Suprapubic skin (tissue), 4 donors: Measurements from ENCODE around the gene AMOTL1. TPM values are rescaled to one million over a fixed set of nuclear protein-coding genes. Genes with fewer than 3 reads are reported as not detected.

Source experiments
- DNase-seq, 2 donors: peaks; one replicate each; pipeline ENCODE4 v3.0.0-alpha.2; 2019; ENCODE audit warnings: low spot score in 2 of 2
- H3K27ac ChIP-seq: fragments of 200-600 bp; sonication (generic); one replicate; pipeline ENCODE4 v1.5.1; 2019
- H3K27me3 ChIP-seq: fragments of 200-600 bp; sonication (generic); one replicate; pipeline ENCODE4 v1.5.1; 2019
- H3K36me3 ChIP-seq: fragments of 200-600 bp; sonication (generic); one replicate; pipeline ENCODE4 v1.5.1; 2019
- H3K4me1 ChIP-seq: fragments of 200-600 bp; sonication (generic); one replicate; pipeline ENCODE4 v1.5.1; 2019
- H3K4me3 ChIP-seq: fragments of 200-600 bp; sonication (generic); one replicate; pipeline ENCODE4 v1.5.1; 2019; ENCODE audit warnings: mild to moderate bottlenecking
- H3K9me3 ChIP-seq: fragments of 200-600 bp; sonication (generic); one replicate; pipeline ENCODE4 v1.5.1; 2019
- EP300 ChIP-seq: sonication (generic); formaldehyde crosslinking; IDR thresholded peaks from one replicate; pipeline ENCODE4 v1.6.1; 2017; ENCODE audit warnings: antibody characterized with exemption
- POLR2A ChIP-seq, 2 donors: fragments of 450-650 bp; IDR thresholded peaks; one replicate each; pipeline ENCODE4 v1.6.1; 2017; ENCODE audit warnings: antibody characterized with exemption in 2 of 2, mild to moderate bottlenecking in 2 of 2, moderate library complexity in 2 of 2
- POLR2AphosphoS5 ChIP-seq, 3 donors: sonication (generic); formaldehyde crosslinking; IDR thresholded peaks; one replicate each; pipeline ENCODE4 v1.6.1; 2017; ENCODE audit warnings: antibody characterized with exemption in 3 of 3
- WGBS: methylation state at CpG from one replicate; pipeline ENCODE4 v1.1.5; 2018; 5-methylcytosine and 5-hydroxymethylcytosine counted together
- total RNA-seq, 4 donors: library from RNA; depleted of rRNA; stranded (reverse); fragments of >200 nt; gene quantifications; one replicate each; pipeline ENCODE4 v1.1.0, GENCODE V29; 2016
- TF ChIP-seq, protein P1 (sequence below), 2 donors: fragments of 200-600 bp in 1 of 2; fragments of 450-650 bp in 1 of 2; sonication (generic) in 1 of 2; IDR thresholded peaks; one replicate each; pipeline ENCODE4 v1.5.1; 2016 to 2019; ENCODE audit warnings: antibody characterized with exemption in 2 of 2, mild to moderate bottlenecking in 1 of 2, moderate library complexity in 1 of 2

AMOTL1 gene
- total RNA-seq, 4 donors from 2014 or later: 69.7 to 86.9 (median 79.4) TPM

DNA sequence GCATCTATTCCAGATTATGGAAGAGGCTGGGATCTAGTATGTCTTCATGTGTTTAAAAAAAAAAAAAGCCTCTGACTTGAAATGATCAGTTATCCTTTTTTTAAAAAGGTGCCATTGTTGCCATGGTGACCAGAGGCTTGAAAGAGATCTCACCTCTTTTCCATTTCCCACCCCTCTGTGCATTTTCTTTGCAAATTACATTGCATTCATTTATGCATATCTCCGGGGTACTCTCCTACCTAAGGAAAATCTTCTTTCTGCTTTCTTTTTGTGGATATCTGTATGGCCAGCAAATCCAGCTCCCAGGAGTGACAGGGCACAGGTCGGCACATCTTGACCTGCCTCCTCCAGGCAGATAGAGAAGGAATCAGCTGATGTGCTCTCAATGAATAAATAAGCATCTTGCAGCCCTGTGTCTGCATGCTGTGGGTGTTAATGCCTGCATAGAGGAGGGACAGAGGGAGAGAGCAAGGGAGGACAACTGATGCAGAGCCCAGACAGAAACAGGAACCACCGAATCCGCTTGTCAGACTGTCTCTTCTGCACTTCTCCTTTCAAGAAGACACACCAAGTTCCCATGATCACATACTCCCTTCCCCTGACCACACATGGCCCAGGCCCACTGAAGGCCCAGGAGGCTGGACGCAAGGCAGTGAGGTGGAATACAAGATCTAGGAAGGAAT, 154.3 kb downstream of the AMOTL1 start:
- peaks cover 15% of the 10 kb centered on the region for H3K4me1 ChIP-seq
- no peak overlapping the region for H3K27ac ChIP-seq
- no peaks in the 10 kb centered on the region for H3K36me3 ChIP-seq
- H3K27me3 ChIP-seq: no peaks in the 10 kb centered on the region
- DNase-seq: no peak
- WGBS: 87% methylated on average over 5 of the region's 5 CpGs
- no peak overlapping the region for H3K4me3 ChIP-seq
- no peaks in the 10 kb centered on the region for H3K9me3 ChIP-seq
- TF ChIP-seq EP300 (no peak), POLR2A (IDR thresholded peaks at IDR 0.05) (no peak), POLR2AphosphoS5 (IDR thresholded peaks at IDR 0.05) (no peak)
- TF ChIP-seq, protein P1, sequence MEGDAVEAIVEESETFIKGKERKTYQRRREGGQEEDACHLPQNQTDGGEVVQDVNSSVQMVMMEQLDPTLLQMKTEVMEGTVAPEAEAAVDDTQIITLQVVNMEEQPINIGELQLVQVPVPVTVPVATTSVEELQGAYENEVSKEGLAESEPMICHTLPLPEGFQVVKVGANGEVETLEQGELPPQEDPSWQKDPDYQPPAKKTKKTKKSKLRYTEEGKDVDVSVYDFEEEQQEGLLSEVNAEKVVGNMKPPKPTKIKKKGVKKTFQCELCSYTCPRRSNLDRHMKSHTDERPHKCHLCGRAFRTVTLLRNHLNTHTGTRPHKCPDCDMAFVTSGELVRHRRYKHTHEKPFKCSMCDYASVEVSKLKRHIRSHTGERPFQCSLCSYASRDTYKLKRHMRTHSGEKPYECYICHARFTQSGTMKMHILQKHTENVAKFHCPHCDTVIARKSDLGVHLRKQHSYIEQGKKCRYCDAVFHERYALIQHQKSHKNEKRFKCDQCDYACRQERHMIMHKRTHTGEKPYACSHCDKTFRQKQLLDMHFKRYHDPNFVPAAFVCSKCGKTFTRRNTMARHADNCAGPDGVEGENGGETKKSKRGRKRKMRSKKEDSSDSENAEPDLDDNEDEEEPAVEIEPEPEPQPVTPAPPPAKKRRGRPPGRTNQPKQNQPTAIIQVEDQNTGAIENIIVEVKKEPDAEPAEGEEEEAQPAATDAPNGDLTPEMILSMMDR (IDR thresholded peaks at IDR 0.05): no peak

DNA sequence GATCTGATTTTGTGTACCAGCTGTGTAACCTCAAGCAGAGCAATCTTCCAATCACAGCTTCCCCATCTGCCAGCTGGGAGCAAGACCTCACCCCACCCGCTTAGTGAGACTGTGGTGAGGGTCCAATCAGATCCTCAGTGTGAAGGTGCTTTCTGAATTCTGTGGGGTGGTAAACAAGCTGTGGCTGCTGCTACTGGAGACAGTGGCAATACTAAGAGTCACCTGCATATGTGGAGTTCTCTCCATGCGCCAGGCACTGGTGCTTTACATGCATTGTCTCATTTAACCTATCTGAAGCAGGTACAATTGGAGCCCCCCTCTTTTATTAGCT, 154.8 kb downstream of the AMOTL1 start:
- Histone ChIP-seq H3K4me1 (peaks cover 20% of the 10 kb centered on the region), H3K36me3 (no peaks in the 10 kb centered on the region), H3K4me3 (no peak overlapping the region), H3K27ac (no peak overlapping the region), H3K9me3 (no peaks in the 10 kb centered on the region), H3K27me3 (no peaks in the 10 kb centered on the region)
- TF ChIP-seq POLR2AphosphoS5 (IDR thresholded peaks at IDR 0.05) (no peak), EP300 (no peak)
- TF ChIP-seq, protein P1 (IDR thresholded peaks at IDR 0.05): no peak
- no peak for DNase-seq
- WGBS: 100% methylated on average over 2 of the region's 2 CpGs

DNA sequence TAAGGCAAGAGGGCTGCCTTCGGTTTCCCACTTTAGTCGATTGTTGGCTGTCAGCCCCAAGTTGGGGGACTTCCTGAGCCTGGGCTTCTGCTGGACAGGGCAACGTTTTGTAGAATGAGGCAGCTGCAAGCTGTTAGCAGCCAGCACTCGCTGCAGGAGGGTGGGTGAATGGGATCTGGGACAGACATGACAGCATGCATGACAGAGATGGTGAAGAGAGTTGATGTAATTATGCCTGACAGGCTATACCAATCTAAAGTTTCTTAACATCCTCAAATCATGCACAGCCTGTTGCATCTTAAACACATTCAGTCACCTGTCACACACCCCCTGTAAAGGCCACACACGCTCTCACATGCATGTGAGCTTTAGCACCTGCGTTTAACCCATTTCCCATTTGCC, 156.0 kb downstream of the AMOTL1 start:
- Histone ChIP-seq H3K4me3 (no peak overlapping the region), H3K27ac (no peak overlapping the region), H3K4me1 (peaks cover 25% of the 10 kb centered on the region), H3K27me3 (no peaks in the 10 kb centered on the region), H3K9me3 (no peaks in the 10 kb centered on the region), H3K36me3 (no peaks in the 10 kb centered on the region)
- 59% methylated on average over 5 of the region's 6 CpGs for WGBS
- DNase-seq: no peak
- TF ChIP-seq POLR2AphosphoS5 (IDR thresholded peaks at IDR 0.05): no peak
- no peak for TF ChIP-seq EP300
- TF ChIP-seq POLR2A (IDR thresholded peaks at IDR 0.05): no peak
- TF ChIP-seq, protein P1 (IDR thresholded peaks at IDR 0.05): no peak

DNA sequence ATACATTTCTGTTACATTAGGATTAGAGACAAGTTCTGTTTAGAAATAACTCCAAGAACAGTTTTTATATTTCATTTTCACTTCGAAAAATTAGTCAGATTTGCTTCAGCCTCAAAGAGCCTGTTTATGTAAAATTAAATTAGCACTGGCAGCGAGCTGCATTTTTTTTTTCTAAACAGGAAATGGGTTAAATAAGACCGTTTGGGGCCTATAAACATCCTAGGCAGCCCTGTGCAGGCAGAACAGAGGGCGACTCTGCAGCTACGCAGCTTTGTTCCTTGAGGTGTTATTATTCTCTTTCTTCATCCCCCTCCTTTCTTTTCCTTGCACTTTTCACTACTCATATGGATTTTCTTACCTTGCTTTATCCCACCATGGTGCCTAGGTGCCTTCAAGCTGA, 156.5 kb downstream of the AMOTL1 start:
- Histone ChIP-seq H3K9me3 (no peaks in the 10 kb centered on the region), H3K36me3 (no peaks in the 10 kb centered on the region), H3K4me3 (no peak overlapping the region), H3K27me3 (no peaks in the 10 kb centered on the region), H3K27ac (no peak overlapping the region), H3K4me1 (peaks cover 25% of the 10 kb centered on the region)
- TF ChIP-seq EP300: no peak
- TF ChIP-seq POLR2A (IDR thresholded peaks at IDR 0.05): no peak
- no peak for TF ChIP-seq POLR2AphosphoS5 (IDR thresholded peaks at IDR 0.05)
- TF ChIP-seq, protein P1 (IDR thresholded peaks at IDR 0.05): no peak
- no peak for DNase-seq
- WGBS: 52% methylated on average over 5 of the region's 5 CpGs

DNA sequence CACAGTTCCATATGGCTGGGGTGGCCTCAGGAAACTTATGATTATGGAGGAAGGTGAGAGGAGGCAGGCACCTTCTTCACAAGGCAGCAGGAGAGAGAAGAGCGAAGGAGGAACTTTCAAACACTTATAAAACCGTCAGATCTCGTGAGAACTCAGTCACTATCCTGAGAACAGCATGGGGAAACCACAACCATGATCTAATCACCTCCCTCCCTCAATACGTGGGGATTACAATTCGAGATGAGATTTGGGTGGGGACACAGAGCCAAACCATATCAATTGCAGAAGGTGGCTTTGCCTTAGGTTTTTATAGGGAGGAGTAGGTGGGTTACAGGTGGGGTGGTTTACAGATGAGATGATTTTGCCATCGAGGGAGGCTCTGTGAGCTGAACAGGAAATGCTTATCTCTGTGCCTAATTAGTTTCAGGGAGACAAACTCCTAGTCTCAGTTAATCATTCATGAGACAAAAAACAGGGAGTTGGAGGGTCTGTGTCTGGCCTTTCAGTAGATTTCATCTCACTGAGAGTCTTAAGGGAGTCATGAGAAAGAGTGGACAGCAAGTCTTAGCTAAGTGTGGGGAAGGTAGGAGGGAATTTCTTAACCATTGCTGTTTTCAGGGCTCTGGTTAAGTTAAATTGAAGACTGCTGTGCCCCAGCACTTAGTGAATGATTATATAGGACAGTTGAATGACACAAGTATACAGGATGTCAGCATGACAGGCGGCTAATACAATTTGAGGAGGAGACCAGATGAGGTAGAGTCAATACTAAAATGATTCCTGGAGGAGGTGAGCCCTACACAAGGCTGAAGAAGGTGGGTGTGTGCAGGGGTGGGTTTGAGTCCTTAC, 157.5 kb downstream of the AMOTL1 start:
- Histone ChIP-seq H3K4me3 (no peak overlapping the region), H3K9me3 (no peaks in the 10 kb centered on the region), H3K27me3 (no peaks in the 10 kb centered on the region), H3K36me3 (no peaks in the 10 kb centered on the region), H3K4me1 (peaks cover 25% of the 10 kb centered on the region), H3K27ac (peak overlapping the region; percentile 50)
- WGBS: 71% methylated on average over 7 of the region's 7 CpGs
- TF ChIP-seq EP300: no peak
- no peak for TF ChIP-seq POLR2AphosphoS5 (IDR thresholded peaks at IDR 0.05)
- TF ChIP-seq, protein P1 (IDR thresholded peaks at IDR 0.05): no peak
- no peak for TF ChIP-seq POLR2A (IDR thresholded peaks at IDR 0.05)
- DNase-seq: no peak
